ENCODE measurements around the gene SPR.

Gene SPR

DNA sequence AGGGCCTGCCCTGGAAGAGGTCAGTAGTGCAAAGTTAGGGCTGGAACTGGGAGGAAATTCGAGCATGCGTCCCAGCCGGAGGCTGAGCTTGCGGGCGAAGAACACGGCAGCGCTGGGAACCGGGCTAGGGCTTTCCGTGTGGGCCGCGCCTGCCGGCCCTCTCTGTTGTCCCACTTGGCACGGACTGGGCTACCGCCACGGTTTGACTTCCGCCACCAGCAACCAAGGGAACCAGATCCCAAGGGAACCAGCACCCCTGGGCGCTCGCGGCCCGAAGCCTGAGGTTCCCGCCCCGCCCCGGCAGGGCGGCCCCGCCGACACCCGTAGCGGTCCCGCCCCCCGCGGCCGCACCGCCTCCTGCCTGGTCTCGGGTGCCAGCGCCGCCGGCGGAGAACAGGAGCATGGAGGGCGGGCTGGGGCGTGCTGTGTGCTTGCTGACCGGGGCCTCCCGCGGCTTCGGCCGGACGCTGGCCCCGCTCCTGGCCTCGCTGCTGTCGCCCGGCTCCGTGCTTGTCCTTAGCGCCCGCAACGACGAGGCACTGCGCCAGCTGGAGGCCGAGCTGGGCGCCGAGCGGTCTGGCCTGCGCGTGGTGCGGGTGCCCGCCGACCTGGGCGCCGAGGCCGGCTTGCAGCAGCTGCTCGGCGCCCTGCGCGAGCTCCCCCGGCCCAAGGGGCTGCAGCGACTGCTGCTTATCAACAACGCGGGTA, at the start of gene SPR:
SPR (plus strand) TSS at position 377 of the 708 bp plus-strand sequence; CDS start at position 402, 25 bp downstream.
- DNase-seq (ENCODE audit: low spot score) = no peak

DNA sequence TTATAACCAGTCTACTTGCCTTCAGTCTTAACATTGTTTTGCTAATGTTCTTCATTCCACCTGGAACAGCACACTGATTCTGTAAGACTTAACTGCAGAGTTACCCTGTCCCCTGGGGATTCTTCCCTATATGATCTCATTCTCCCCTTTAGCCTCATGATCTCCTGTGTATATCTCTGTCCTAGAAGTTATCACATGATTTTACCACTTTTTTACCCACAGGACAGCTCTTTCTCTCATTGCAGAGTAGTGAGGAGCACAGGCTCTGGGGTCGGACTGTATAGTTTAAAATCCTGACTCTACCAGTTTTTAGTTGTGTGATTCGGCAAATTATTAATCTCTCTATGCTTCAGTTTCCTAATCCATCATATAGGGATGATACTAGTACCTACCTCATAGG, 47.1 kb upstream of the SPR start:
- DNase-seq (ENCODE audit: low spot score) = no peak

DNA sequence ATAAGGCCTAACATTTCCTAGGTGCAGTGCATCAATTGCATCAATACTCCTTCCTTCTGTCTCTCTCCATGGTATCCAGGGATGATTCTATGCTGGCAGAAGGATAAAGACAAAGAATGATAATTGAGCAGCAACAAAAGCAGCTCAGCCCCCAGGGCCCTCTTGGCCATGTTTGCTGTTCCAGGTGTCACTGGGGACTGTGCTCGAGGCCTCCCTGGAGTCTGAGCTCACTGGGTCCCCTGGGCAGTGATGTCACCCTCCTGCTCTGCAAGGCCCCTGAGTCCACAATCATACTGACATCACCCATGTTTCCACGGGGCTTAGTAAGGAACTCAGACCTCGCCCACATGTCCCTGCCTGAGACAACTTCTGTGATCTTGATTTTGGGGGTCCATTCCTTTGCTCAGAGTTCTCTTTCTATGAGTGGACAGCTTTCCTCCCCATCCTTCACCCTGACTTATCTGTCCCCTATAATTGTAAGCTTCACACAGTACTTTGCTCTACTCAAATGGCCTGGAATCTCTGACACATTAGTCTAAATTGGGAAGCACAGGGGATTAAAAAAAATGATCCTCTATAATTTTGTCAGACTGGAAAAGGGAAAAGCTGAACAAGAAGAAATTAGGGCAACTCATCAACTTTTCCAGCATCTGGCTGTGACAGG, 45.6 kb upstream of the SPR start:
- DNase-seq (ENCODE audit: low spot score) = no peak

DNA sequence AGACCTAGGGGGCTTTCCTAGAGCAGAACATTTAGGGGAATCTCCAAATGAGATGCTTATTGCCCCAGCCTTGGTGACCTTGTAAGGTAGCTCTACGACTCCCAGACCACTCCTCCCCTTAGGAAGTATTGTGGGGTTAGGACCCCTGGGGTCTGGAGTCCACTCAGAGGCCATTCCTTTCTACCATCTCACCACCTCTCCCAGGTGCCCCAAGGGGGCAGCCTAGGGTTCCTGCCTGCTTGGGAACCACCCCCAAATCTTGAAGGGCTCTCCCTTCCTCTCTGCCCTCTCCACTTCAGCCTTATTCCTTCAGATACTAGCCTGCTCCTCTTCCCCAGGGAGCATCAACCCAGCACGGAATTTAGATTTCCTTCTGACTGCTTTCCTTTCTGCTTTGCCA, 43.9 kb upstream of the SPR start:
- no peak for DNase-seq (ENCODE audit: low spot score)

DNA sequence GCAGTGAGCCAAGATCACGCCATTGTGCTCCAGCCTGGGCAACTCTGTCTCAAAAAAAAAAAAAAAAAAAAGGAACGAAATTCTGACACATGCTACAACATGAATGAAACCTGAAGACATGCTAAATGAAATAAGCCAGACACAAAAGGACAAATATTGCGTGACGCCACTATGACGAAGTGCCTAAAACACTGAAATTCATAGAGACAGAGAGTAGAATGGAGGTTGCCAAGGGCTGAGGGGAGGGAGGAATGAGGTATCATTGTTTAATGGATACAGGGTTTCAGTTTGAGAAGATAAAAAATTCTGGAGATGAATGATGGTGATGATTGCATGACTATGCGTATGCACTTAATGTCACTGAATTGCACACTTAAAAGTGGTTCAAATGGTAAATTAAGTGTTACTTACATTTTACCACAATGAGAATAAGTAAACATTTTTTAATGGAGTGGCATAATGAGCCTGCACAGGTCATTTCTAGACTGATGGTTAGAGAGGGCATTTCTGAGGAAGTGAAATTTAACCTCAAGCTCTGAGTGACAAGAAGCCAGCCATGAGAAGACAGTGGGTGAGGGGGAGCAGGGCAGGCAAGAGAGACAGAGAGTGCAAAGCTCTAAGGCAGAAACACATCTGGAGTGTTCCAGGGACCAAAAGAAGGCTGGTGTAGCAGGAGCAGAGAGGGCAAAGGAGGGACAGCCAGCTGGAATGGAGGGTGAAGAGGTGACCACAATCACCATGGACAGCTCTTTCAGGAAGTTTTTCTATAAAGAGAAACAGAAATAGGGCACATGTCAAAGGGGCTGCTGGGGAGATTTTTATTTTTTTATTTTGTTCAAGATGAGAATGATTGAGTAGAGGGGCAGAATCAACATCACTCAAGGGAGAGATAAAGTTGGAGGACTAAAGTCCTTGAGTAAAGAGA, 40.8 kb upstream of the SPR start:
- no peak for DNase-seq (ENCODE audit: low spot score)

GRCh38 chr2:72847534-72848315, 39.5 kb upstream of the SPR start:
- DNase-seq (ENCODE audit: low spot score) = no peak

DNA sequence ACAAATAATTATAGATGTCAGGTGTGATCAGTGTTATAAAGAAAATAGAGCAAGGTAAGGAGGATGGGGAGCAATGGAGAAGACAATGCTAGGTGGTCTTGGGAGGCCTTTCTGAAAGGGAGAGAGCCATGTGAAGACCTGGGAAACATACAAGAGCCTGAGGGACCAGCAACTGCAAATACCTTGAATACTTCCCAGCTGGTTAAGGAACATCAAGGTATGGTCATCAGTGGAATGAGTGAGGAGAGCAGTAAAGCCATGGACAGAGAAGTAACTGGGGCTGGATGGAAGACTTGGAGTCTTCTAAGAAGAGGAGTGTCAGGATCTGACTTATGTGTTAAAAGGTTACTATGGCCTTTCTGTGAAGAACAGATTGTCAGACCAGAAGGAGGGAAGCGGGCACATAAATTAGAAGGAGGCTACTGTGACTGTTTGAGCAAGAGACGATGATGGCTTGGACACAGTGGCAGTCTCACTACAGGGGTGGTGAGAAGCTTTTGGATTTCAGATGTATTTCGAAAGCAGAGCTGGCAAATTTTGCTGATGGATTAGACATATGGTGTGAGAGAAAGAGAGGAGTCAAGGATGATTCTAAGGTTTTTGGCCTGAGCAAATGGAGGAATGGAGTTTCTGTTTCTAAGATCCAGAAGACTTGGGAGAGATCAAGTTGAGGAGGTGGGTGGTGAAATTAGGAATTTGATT, 38.6 kb upstream of the SPR start:
- DNase-seq (ENCODE audit: low spot score) = no peak

DNA sequence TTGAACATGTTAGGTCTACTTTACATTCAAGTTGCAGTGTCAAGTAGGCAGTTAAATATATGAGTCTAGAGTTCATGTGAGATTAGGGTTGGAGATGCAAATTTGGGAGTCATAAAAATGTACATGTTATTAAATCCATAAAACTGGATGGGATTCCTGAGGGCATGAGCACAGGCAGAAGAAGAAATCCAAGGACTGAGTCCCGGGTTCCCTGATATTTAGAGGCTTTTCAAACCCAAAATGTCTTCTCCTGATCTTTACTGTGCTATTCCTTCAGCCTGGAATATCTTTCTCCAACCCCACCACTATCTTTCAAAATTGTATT, 38.1 kb upstream of the SPR start:
- DNase-seq (ENCODE audit: low spot score) = no peak

DNA sequence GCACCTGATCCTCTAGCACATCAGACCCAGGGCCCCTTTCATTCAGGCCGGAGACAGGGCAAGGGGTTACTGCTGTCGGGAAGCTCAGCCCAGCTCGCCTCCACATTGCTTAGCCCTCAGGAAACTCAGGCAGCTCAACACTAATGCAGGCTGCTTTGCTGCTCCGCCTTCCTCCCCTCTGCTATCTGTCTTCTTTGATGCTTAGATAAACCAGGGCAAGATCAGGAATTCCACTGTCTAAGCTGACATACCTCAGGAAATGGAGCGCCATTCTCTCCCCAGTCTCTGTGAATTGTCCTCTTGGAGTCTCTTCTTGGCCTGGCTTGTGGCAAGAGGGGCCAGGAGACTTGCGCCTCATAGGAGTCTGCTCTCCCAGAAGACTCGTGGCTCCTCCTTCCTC, 35.9 kb upstream of the SPR start:
- DNase-seq (ENCODE audit: low spot score) = no peak

DNA sequence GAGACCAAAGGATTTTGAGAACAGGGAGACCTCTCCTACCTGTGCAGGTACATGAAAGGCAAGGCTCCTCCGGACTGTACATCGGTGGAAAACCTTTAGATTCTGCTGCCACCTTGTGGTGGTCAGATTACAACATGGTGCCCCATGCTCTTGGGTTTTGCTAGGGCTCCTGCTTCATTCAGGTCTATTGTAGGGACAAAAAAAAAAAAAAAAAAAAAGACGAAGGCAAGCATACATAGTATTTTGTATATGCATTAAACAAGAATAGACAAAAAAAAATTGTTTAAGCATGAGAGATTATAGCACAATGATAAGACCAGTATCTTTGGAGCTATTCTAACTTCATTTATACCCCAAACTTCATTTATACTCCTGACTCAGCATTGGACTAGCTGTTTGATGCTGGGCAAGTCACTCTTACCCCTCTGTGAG, 27.4 kb upstream of the SPR start:
- DNase-seq (ENCODE audit: low spot score) = peak; percentile 78

- DNase-seq (ENCODE audit: low spot score) = peak; percentile 90
These were observed 24.8 kb upstream of the SPR start for GRCh38 chr2:72862239-72862988.

GRCh38 chr2:72863046-72863445, 24.2 kb upstream of the SPR start:
- no peak for DNase-seq (ENCODE audit: low spot score)

- no peak for DNase-seq (ENCODE audit: low spot score)
These were observed 22.7 kb upstream of the SPR start for GRCh38 chr2:72864500-72864899.

GRCh38 chr2:72871060-72871459, 16.1 kb upstream of the SPR start:
- no peak for DNase-seq (ENCODE audit: low spot score)

DNA sequence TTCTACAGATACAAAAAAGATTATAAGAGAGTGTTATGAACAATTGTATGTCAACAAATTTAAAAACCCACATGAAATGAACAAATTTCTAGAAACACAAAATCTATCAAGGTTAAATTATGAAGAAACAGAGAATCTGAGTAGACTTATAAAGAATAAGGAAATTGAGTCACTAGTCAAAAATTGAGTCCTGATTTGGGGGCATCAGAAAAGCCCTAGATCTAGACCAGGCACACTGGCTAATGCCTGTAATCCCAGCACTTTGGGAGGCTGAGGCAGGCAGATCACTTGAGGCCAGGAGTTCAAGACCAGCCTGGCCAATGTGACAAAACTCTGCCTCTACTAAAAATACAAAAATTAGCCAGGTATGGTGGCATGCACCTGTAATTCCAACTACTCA, 15.3 kb upstream of the SPR start:
- no peak for DNase-seq (ENCODE audit: low spot score)

GRCh38 chr2:72883356-72883962, 3.7 kb upstream of the SPR start:
- DNase-seq (ENCODE audit: low spot score) = peak; percentile 25

- DNase-seq (ENCODE audit: low spot score) = no peak
These were observed 640 bp upstream of the SPR start for GRCh38 chr2:72886505-72887031.

DNA sequence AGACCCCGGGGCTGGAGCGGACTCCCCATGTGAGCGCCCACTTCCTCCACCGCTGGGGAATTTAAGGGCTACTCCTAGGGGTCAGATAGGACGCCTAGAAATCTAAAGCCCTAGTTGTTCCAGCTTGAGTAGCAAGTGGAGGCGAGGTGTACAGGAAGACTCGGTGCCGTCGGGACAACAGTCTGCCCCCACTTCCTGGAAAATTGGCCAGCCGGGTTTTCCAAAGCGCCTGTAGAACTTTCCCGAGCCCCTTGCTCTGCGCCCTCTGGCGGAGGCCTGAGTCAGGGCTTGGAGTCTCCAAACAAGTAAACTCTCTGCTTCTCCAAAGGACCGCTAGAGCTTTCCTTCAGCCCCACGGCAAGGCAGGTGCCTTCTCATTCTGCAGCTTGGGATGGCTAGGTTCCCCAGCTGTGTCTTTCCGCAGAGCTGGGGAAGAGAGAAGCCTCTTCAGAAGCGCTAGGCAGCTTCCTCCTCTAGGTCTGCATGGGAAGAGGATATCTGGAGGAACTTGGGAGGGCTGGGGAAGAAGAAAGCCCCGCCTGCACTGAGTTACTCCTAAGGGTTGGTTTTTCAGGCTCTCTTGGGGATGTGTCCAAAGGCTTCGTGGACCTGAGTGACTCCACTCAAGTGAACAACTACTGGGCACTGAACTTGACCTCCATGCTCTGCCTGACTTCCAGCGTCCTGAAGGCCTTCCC, 681 bp downstream of the SPR start:
- no peak for DNase-seq (ENCODE audit: low spot score)

GRCh38 chr2:72888438-72889202, 1.4 kb downstream of the SPR start:
- no peak for DNase-seq (ENCODE audit: low spot score)
